ENCODE measurements around the gene LARGE2. TPM values are rescaled to one million over a fixed set of nuclear protein-coding genes. Genes with fewer than 3 reads are reported as not detected.

Gene LARGE2
- total and polyA plus RNA-seq, 4 donors = 2.4 to 18.4 (median 14.5) TPM

DNA sequence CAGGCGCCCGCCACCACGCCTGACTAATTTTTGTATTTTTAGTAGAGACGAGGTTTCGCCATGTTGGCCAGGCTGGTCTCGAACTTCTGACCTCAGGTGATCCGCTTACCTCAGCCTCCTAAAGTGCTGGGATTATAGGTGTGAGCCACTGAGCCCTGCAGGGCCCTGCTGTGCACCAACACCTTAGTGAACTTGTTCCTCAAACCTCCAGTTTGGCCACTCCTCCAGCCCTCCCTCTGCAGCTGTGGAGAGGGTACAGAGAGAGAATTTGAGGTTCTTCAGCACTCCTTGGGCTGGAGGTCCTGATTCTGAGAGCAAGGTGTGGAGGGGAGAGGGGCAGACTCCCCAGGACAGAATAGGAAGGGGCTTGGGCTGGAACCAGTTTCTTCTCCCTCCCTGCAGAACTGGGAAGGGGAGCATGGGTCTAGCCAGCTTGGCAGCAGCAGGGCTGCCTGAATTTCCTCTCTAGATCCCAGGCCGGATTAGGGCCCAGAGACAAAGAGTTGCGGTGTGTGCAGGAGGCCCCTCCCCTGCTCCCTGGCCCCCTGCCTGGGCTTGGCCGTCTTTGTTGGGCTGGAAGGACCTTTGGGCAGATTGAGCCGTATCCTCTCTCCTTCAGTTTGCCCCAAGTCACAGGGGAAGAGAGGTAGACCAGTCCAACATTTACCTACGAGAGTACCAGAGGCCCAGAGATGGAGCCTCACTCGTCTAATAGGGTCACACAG, 2.5 kb upstream of the LARGE2 start:
- DNase-seq (peak in 1 of 3 donors; percentile 9), ATAC-seq (ENCODE audit: insufficient read depth, low FRiP score) (no peak)
- H3K36me3 ChIP-seq (ENCODE audit: control insufficient read depth in 4 of 4, insufficient read depth in 4 of 4, low read length in 4 of 4) = peaks cover 0 to 8% (median 5%) of the 10 kb centered on the region in 4 donors
- H3K27ac ChIP-seq (ENCODE audit: low read depth in 1 of 2, low read length in 1 of 2) = no peak overlapping the region
- no peak overlapping the region for H3K4me3 ChIP-seq
- no peak overlapping the region for H3K9ac ChIP-seq (ENCODE audit: insufficient read depth in 1 of 2, low read length in 2 of 2)
- peaks cover 0 to 15% (median 8%) of the 10 kb centered on the region in 3 donors for H3K27me3 ChIP-seq (ENCODE audit: control insufficient read depth in 3 of 3, insufficient read depth in 3 of 3, low read length in 2 of 3)
- WGBS, 2 donors = 76 to 79% methylated on average over 13 of the region's 13 CpGs
- peaks cover 0 to 31% (median 4%) of the 10 kb centered on the region in 5 donors for H3K4me1 ChIP-seq (ENCODE audit: control insufficient read depth in 5 of 5, insufficient read depth in 5 of 5, low read length in 5 of 5)
- TF ChIP-seq, protein P1, sequence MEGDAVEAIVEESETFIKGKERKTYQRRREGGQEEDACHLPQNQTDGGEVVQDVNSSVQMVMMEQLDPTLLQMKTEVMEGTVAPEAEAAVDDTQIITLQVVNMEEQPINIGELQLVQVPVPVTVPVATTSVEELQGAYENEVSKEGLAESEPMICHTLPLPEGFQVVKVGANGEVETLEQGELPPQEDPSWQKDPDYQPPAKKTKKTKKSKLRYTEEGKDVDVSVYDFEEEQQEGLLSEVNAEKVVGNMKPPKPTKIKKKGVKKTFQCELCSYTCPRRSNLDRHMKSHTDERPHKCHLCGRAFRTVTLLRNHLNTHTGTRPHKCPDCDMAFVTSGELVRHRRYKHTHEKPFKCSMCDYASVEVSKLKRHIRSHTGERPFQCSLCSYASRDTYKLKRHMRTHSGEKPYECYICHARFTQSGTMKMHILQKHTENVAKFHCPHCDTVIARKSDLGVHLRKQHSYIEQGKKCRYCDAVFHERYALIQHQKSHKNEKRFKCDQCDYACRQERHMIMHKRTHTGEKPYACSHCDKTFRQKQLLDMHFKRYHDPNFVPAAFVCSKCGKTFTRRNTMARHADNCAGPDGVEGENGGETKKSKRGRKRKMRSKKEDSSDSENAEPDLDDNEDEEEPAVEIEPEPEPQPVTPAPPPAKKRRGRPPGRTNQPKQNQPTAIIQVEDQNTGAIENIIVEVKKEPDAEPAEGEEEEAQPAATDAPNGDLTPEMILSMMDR (IDR thresholded peaks at IDR 0.05; ENCODE audit: control extremely low read depth, extremely low read depth) = no peak
- H3K9me3 ChIP-seq (ENCODE audit: control insufficient read depth in 4 of 4, insufficient read depth in 3 of 4, low read length in 3 of 4) = no peaks in the 10 kb centered on the region

DNA sequence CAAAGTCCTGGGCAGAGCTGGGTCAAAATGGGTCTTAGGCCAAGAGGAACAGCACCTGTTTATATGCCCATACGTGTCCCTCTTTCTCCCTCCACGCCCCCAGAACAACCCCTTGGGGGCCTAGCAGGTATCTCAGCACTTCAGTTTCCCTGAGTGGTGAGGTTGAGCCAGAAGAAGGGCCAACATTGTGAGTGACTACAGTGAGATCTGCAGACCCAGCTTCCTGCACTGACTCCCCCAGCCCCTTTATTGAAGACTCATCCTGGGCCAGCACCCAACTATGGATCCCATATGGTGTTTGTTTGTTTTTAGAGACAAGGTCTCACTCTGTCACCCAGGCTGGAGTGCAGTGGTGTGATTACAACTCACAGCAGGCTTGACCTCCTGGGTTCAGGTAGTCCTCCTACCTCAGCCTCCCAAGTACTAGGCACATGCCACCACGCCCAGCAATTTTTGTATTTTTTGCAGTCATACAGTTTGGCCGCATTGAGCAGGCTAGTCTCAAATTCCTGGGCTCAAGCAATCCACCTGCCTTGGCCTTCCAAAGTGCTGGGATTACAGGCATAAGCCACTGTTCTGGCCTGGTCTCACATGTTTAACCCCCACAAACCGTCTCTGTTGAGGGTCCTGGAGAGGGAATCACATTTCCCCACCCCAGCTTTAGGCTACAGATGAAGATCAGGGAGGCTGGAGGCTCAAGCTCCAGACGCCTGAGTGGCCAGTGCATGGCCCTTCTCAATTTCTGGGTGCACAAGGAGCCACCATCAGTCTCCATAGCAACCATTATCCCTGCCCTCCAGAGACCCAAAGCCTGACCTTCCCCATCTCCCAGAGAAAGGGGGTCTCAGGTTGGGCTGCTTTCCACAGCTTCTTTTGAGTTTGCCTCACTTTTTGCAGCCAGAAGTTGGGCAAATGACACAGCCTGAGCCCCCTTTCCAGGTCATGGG, 1.7 kb upstream of the LARGE2 start:
- Histone ChIP-seq H3K36me3 (ENCODE audit: control insufficient read depth in 4 of 4, insufficient read depth in 4 of 4, low read length in 4 of 4) (peaks cover 0 to 3% (median under 1%) of the 10 kb centered on the region in 4 donors), H3K4me3 (no peak overlapping the region), H3K27me3 (ENCODE audit: control insufficient read depth in 3 of 3, insufficient read depth in 3 of 3, low read length in 2 of 3) (peaks cover 0 to 18% (median 9%) of the 10 kb centered on the region in 3 donors), H3K27ac (ENCODE audit: low read depth in 1 of 2, low read length in 1 of 2) (peak overlapping the region in 1 of 2 donors; percentile 85), H3K4me1 (ENCODE audit: control insufficient read depth in 5 of 5, insufficient read depth in 5 of 5, low read length in 5 of 5) (peaks cover 0 to 31% (median 4%) of the 10 kb centered on the region in 5 donors), H3K9ac (ENCODE audit: insufficient read depth in 1 of 2, low read length in 2 of 2) (no peak overlapping the region), H3K9me3 (ENCODE audit: control insufficient read depth in 4 of 4, insufficient read depth in 3 of 4, low read length in 3 of 4) (no peaks in the 10 kb centered on the region)
- WGBS, 2 donors = 85 to 91% methylated on average over 6 of the region's 6 CpGs
- DNase-seq = peak in 1 of 3 donors; percentile 9
- TF ChIP-seq, protein P1 (IDR thresholded peaks at IDR 0.05; ENCODE audit: control extremely low read depth, extremely low read depth) = no peak
- no peak for ATAC-seq (ENCODE audit: insufficient read depth, low FRiP score)

DNA sequence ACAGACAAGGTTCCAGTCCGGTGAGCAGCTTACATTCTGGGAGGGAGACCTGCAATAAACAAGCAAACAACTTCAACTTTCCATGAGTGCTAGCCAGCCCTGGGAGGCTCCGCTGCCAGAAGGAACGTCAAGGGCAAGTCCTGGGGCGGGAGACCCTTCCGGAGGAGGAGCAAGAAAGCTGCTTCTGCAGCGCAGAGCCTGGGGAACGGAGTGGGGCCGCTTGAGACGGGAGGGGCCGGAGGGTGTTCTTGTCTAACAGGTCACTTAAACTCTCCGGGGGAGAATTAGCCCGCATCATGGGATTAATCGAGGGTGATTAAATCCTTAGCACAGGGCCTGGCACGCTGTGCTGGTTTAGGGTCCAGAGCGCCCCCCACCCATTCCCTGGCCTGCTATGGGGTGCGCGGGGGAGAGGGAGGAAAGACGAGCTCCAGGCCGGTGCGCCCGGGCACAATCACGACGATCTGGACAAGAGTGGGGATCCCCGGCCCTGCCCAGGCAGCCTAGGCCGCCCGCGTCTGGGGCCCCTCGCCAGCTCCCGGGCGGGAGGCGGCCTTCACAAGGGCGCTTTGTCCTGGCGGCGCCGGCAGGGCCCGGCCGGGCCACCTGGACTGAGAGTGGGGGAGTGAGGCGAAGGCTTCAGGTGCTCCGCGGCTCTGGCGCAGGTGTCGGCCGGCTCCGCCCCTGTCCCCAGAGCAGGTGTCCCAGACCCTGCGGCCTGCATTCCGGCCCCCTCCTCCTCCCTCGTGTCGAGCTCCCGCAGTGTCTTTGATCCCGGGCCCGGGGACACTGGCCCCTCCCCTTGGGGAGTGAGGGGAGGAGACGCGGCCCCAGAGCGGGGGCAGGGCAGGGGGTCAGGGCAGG, 663 bp upstream of the LARGE2 start:
- H3K9me3 ChIP-seq (ENCODE audit: control insufficient read depth in 4 of 4, insufficient read depth in 3 of 4, low read length in 3 of 4) = no peaks in the 10 kb centered on the region
- H3K4me1 ChIP-seq (ENCODE audit: control insufficient read depth in 5 of 5, insufficient read depth in 5 of 5, low read length in 5 of 5) = peaks cover 0 to 29% (median 4%) of the 10 kb centered on the region in 5 donors
- H3K36me3 ChIP-seq (ENCODE audit: control insufficient read depth in 4 of 4, insufficient read depth in 4 of 4, low read length in 4 of 4) = no peaks in the 10 kb centered on the region
- DNase-seq = peak; percentile 74 to 85 (median 82)
- TF ChIP-seq, protein P1 (IDR thresholded peaks at IDR 0.05; ENCODE audit: control extremely low read depth, extremely low read depth) = no peak
- H3K9ac ChIP-seq (ENCODE audit: insufficient read depth in 1 of 2, low read length in 2 of 2) = no peak overlapping the region
- peak overlapping the region in 1 of 2 donors; percentile 85 for H3K27ac ChIP-seq (ENCODE audit: low read depth in 1 of 2, low read length in 1 of 2)
- peak; percentile 4 for ATAC-seq (ENCODE audit: insufficient read depth, low FRiP score)
- peaks cover 0 to 18% (median 9%) of the 10 kb centered on the region in 3 donors for H3K27me3 ChIP-seq (ENCODE audit: control insufficient read depth in 3 of 3, insufficient read depth in 3 of 3, low read length in 2 of 3)
- 33 to 41% methylated on average over 43 to 54 of the region's 54 CpGs for WGBS, 2 donors
- H3K4me3 ChIP-seq = no peak overlapping the region

All from lung (tissue), 12 donors.